GM12878 (cell line): Measurements from ENCODE around the gene PKHD1. TPM values are rescaled to one million over a fixed set of nuclear protein-coding genes. Genes with fewer than 3 reads are reported as not detected.

ENCODE experiments used
- ATAC-seq: fragments of 200-7000 bp; cut with Tn5 transposase; 3 replicates; pipeline ENCODE4 v1.9.1; 2020; ENCODE audit warnings: mild to moderate bottlenecking, moderate library complexity
- BruUV-seq: library from RNA; stranded (reverse); fragments of 400-500 nt; replicated peaks from 2 replicates; lab custom pipeline; 2021; lab: Mats Ljungman, UMichigan
- CTCF ChIA-PET: fragments of 300-600 bp; sonication (Branson Sonifier 250); formaldehyde crosslinking; extraction: SDS; loops from one replicate; lab custom pipeline; 2021; ENCODE audit warnings: inconsistent platforms; lab: Yijun Ruan, JAX
- POLR2A ChIA-PET: fragments of 350-600 bp; formaldehyde crosslinking; extraction: SDS; loops from one replicate; lab custom pipeline; 2021; ENCODE audit warnings: inconsistent platforms; lab: Charles Lee
- RAD21 ChIA-PET: fragments of 300-600 bp; sonication (Branson Sonifier 250); formaldehyde crosslinking; loops from one replicate; lab custom pipeline; 2023; ENCODE audit warnings: antibody characterized with exemption; ENCODE audit not compliant: unreplicated experiment; lab: Charles Lee
- SMC1A ChIA-PET: fragments of 300-600 bp; sonication (Branson Sonifier 250); formaldehyde crosslinking; loops from one replicate; lab custom pipeline; 2023; ENCODE audit not compliant: unreplicated experiment, uncharacterized antibody; lab: Charles Lee
- DNase-seq: peaks from one replicate; pipeline ENCODE4 v3.0.0-alpha.2; 2011; ENCODE audit warnings: low read depth, low spot score
- FAIRE-seq: peaks from 3 replicates; lab custom pipeline; 2011; peaks lifted over from hg19 to GRCh38; lab: Jason Lieb, UNC
- H2AFZ ChIP-seq: 2 replicates; pipeline ENCODE4 v1.6.0; 2011; ENCODE audit warnings: low read depth, low read length, control low read depth; ENCODE audit not compliant: control insufficient read depth
- H3K27ac ChIP-seq: 2 replicates; pipeline ENCODE4 v1.5.1; 2011; ENCODE audit warnings: control low read depth; ENCODE audit not compliant: control insufficient read depth, insufficient read depth
- H3K27me3 ChIP-seq, 2 experiments: replicated peaks in 1 of 2; 2 replicates each; pipeline versions ENCODE4 v1.6.0 to v1.6.1; 2011; ENCODE audit warnings: low read length in 1 of 2; ENCODE audit not compliant: control insufficient read depth in 2 of 2, insufficient read depth in 2 of 2
- H3K36me3 ChIP-seq, 2 experiments: 2 replicates each; pipeline ENCODE4 v1.5.1; 2011; ENCODE audit warnings: low read length in 1 of 2; ENCODE audit not compliant: control insufficient read depth in 2 of 2, insufficient read depth in 2 of 2
- H3K4me1 ChIP-seq: 2 replicates; pipeline ENCODE4 v1.6.1; 2011; ENCODE audit warnings: mild to moderate bottlenecking, low read length, moderate library complexity, mixed read lengths; ENCODE audit not compliant: control insufficient read depth, insufficient read depth
- H3K4me2 ChIP-seq: 2 replicates; pipeline ENCODE4 v1.6.0; 2011; ENCODE audit warnings: control low read depth; ENCODE audit not compliant: control insufficient read depth, insufficient read depth
- H3K4me3 ChIP-seq: fragments of 200-600 bp; sonication (generic); 2 replicates; pipeline ENCODE4 v1.5.1; 2016
- H3K79me2 ChIP-seq: 2 replicates; pipeline ENCODE4 v1.6.0; 2011; ENCODE audit warnings: low read length; ENCODE audit not compliant: control insufficient read depth, insufficient read depth
- H3K9ac ChIP-seq: 2 replicates; pipeline ENCODE4 v1.8.0; 2011; ENCODE audit warnings: low read length, control low read depth, mixed read lengths; ENCODE audit not compliant: control insufficient read depth, insufficient read depth
- H3K9me3 ChIP-seq: replicated peaks from 3 replicates; pipeline ENCODE4 v1.5.1; 2011; ENCODE audit warnings: mild to moderate bottlenecking, low read length; ENCODE audit not compliant: control insufficient read depth, insufficient read depth
- H4K20me1 ChIP-seq: 2 replicates; pipeline ENCODE4 v1.6.0; 2011; ENCODE audit not compliant: control insufficient read depth, insufficient read depth
- CBFB ChIP-seq: IDR thresholded peaks from 2 replicates; pipeline ENCODE4 v1.6.1; 2016; ENCODE audit warnings: antibody characterized with exemption, low read depth
- CHD2 ChIP-seq: IDR thresholded peaks from 2 replicates; pipeline ENCODE4 v1.6.1; 2011; ENCODE audit warnings: low read depth, low read length, improper control_type of control experiment, borderline replicate concordance
- EGR1 ChIP-seq, 2 experiments: IDR thresholded peaks; 1 replicate in 1 of 2; 2 replicates in 1 of 2; pipeline ENCODE4 v1.6.1; 2011 to 2012; ENCODE audit warnings: low read depth in 2 of 2, low read length in 2 of 2, borderline replicate concordance in 1 of 2, mild to moderate bottlenecking in 1 of 2, moderate library complexity in 1 of 2
- FOS ChIP-seq: IDR thresholded peaks from 3 replicates; pipeline ENCODE4 v1.6.1; 2011; ENCODE audit warnings: borderline replicate concordance; ENCODE audit not compliant: insufficient read length; ENCODE audit errors: extremely low read depth
- IRF4 ChIP-seq: IDR thresholded peaks from 2 replicates; pipeline ENCODE4 v1.6.1; 2011; ENCODE audit warnings: low read depth, low read length
- PAX8 ChIP-seq: fragments of 450-650 bp; IDR thresholded peaks from 2 replicates; pipeline ENCODE4 v1.6.1; 2017; ENCODE audit warnings: mild to moderate bottlenecking, moderate library complexity
- POLR2AphosphoS5 ChIP-seq: IDR thresholded peaks from 2 replicates; pipeline ENCODE4 v1.6.1; 2011; ENCODE audit warnings: mild to moderate bottlenecking, low read length, inconsistent platforms
- POU2F2 ChIP-seq: IDR thresholded peaks from 3 replicates; pipeline ENCODE4 v1.6.1; 2011; ENCODE audit warnings: low read depth, mild to moderate bottlenecking, low read length, borderline replicate concordance
- SUZ12 ChIP-seq: fragments of 200-600 bp; sonication (generic); IDR thresholded peaks from one replicate; pipeline ENCODE4 v1.6.1; 2018; ENCODE audit warnings: antibody characterized with exemption, mild to moderate bottlenecking; ENCODE audit not compliant: unreplicated experiment
- ZNF274 ChIP-seq: IDR thresholded peaks from one replicate; pipeline ENCODE4 v1.8.0; 2011; ENCODE audit not compliant: insufficient read length, insufficient read depth
- WGBS: methylation state at CpG from one replicate; pipeline ENCODE4 v1.1.6; 2016; ENCODE audit warnings: low lambda C conversion rate; ENCODE audit not compliant: insufficient replicate concordance, insufficient coverage; ENCODE audit errors: missing lambda C conversion rate; 5-methylcytosine and 5-hydroxymethylcytosine counted together
- in situ Hi-C: fragments of 300-500 bp; cut with MboI; formaldehyde crosslinking; loops from 9 replicates; pipeline ENCODE4 v1.14.3; 2018; ENCODE audit warnings: mixed read lengths
- intact Hi-C: fragments of 100-400 bp; cut with micrococcal nuclease; formaldehyde crosslinking; loops from one replicate; pipeline ENCODE4 v1.14.2; 2022; ENCODE audit not compliant: unreplicated experiment
- polyA plus RNA-seq, 11 experiments: library from polyadenylated mRNA; depleted of rRNA in 4 of 11; unstranded in 6 of 11; stranded (reverse) in 5 of 11; fragments of >200 nt; fragmentation: Nextera tagmentation in 4 of 11; fragmentation: Illumina TruSeq in 1 of 11; extraction: Ambion mirVana in 4 of 11; extraction: Trizol in 1 of 11; gene quantifications; 1 replicate in 1 of 11; 2 replicates in 10 of 11; pipeline versions ENCODE4 v1.2.1 to v1.2.3, GENCODE V29; 2011 to 2016; ENCODE audit warnings: inconsistent platforms in 2 of 11, missing spikeins in 2 of 11, low read depth in 1 of 11
- total RNA-seq, 4 experiments: library from RNA; depleted of rRNA in 3 of 4; stranded (reverse); fragments of >200 nt in 3 of 4; fragmentation: Illumina TruSeq in 1 of 4; extraction: Trizol in 1 of 4; gene quantifications; 2 replicates each; pipeline versions ENCODE4 v1.2.1 to v1.2.3, GENCODE V29; 2013 to 2021
- TF ChIP-seq, protein P1 (sequence below): fragments of 450-650 bp; conservative IDR thresholded peaks from 2 replicates; pipeline ENCODE4 v1.6.1; 2017; ENCODE audit warnings: mild to moderate bottlenecking, moderate library complexity

The PKHD1 gene
- total and polyA plus RNA-seq, 10 of the 15 experiments (the other 5 are each of a cell fraction or from before 2014, with no cell fraction given), result under 0.01 to 0.90 (median 0.02) TPM; not detected in 1

DNA sequence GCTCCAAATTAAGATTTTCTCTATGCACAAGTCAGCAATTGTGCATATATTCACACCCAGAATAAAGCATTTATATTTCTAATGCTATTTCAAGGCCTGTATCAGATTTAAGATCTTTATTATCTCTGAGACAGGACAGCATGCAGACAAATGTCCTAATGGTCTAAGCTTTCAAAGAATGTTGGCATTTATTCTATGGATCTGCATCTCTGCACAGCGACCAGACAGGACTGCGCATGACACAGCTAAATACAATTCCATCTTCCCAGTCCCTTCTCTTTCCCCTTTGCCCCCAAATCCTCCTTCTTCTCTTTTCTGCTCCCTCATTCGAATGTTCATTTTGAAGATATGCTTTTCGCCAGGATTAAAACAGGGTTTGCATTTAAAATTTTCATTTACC is 478.5 kb downstream of the PKHD1 start:
- Histone ChIP-seq H3K9me3 (no peaks in the 10 kb centered on the region), H2AFZ (no peak overlapping the region), H3K4me2 (no peak overlapping the region), H3K9ac (no peak overlapping the region), H3K36me3 (no peaks in the 10 kb centered on the region), H3K4me1 (no peaks in the 10 kb centered on the region), H3K79me2 (no peaks in the 10 kb centered on the region), H3K4me3 (no peak overlapping the region), H3K27ac (no peak overlapping the region), H4K20me1 (no peaks in the 10 kb centered on the region), H3K27me3 (no peaks in the 10 kb centered on the region)
- FAIRE-seq (no peak), DNase-seq (no peak), ATAC-seq (no peak)
- POLR2A ChIA-PET, result no interaction called here
- 53% methylated on average over 4 of the region's 4 CpGs for WGBS
- SMC1A ChIA-PET, result interaction anchor here (0.7 to 3.7 kb wide), 4 partner anchors 9 to 47 kb away, joined by 3 to 19 read pairs (median 8); no protein-coding TSS in a partner anchor
- BruUV-seq, result no TSS peak
- intact Hi-C loops (no loop called here), in situ Hi-C loops (no loop called here)
- RAD21 ChIA-PET, result no interaction called here
- CTCF ChIA-PET, result interaction anchor here (1.9 kb wide), 1 partner anchor 8 kb away, joined by 9 read pairs; no protein-coding TSS in a partner anchor
- TF ChIP-seq POU2F2, result no peak
- TF ChIP-seq, protein P1, sequence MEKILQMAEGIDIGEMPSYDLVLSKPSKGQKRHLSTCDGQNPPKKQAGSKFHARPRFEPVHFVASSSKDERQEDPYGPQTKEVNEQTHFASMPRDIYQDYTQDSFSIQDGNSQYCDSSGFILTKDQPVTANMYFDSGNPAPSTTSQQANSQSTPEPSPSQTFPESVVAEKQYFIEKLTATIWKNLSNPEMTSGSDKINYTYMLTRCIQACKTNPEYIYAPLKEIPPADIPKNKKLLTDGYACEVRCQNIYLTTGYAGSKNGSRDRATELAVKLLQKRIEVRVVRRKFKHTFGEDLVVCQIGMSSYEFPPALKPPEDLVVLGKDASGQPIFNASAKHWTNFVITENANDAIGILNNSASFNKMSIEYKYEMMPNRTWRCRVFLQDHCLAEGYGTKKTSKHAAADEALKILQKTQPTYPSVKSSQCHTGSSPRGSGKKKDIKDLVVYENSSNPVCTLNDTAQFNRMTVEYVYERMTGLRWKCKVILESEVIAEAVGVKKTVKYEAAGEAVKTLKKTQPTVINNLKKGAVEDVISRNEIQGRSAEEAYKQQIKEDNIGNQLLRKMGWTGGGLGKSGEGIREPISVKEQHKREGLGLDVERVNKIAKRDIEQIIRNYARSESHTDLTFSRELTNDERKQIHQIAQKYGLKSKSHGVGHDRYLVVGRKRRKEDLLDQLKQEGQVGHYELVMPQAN, result no peak
- TF ChIP-seq CBFB, result no peak
- no peak for TF ChIP-seq CHD2
- no peak for TF ChIP-seq FOS
- no peak for TF ChIP-seq EGR1 (IDR thresholded peaks at IDR 0.05; ENCODE audit: borderline replicate concordance in 1 of 2, low read depth in 2 of 2, low read length in 2 of 2)
- no peak for TF ChIP-seq IRF4
- TF ChIP-seq ZNF274, result no peak
- no peak for TF ChIP-seq POLR2AphosphoS5
- TF ChIP-seq PAX8, result no peak
- no peak for TF ChIP-seq SUZ12
